ENCODE data around the gene GLIS1.

The GLIS1 gene

GRCh38 chr1:53638360-53639035 is 100.5 kb downstream of the GLIS1 start:
- no peak for DNase-seq (ENCODE audit: low spot score)

- no peak for DNase-seq (ENCODE audit: low spot score)
Measured at GRCh38 chr1:53637511-53638359, 101.2 kb downstream of the GLIS1 start.

DNA sequence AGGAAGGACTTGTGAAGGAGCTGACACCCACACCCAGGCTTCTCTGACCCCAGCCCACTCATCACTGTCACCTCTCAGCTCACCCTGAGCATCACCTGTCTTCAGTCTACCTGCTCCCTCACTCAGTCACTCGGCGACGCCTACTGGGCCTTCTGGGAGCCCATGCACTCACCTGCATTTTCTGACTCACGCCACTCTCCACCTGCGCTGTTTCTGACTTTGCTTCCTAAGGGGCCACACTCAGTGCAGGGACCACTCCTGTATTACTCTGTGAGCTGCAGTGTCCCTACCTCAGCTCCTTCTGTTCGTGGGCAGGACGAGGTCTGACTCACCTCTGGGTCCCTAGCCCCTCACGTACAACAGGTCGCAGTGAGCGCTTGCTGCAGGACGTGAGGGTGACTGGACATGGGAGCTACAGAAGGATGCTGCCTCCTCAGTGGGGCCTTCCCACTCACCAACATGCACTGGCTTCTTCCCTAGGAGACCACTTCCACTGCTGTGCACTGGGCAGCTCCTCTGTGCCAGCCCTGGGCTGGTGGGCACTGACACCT is 102.3 kb downstream of the GLIS1 start:
- no peak for DNase-seq (ENCODE audit: low spot score)

DNA sequence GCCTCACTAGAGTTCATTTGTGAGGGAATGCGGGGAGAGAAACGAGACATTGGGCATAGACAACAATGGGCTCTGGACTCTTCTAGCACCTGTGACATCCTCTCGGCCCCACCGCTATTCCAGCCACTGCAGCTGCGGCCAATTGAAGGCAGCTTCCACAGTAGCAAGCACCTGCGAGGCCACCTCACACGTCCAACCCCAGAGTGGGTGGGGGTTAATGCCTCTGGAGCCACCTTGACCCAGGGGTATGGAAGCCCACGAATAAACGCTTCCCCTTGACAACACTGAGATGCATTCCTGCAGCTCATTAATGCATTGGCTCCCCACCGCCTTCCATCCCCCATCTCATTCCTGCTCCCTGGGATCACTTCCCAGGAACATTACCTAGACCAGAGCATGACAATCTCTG is 104.4 kb downstream of the GLIS1 start:
- DNase-seq (ENCODE audit: low spot score), result no peak

DNA sequence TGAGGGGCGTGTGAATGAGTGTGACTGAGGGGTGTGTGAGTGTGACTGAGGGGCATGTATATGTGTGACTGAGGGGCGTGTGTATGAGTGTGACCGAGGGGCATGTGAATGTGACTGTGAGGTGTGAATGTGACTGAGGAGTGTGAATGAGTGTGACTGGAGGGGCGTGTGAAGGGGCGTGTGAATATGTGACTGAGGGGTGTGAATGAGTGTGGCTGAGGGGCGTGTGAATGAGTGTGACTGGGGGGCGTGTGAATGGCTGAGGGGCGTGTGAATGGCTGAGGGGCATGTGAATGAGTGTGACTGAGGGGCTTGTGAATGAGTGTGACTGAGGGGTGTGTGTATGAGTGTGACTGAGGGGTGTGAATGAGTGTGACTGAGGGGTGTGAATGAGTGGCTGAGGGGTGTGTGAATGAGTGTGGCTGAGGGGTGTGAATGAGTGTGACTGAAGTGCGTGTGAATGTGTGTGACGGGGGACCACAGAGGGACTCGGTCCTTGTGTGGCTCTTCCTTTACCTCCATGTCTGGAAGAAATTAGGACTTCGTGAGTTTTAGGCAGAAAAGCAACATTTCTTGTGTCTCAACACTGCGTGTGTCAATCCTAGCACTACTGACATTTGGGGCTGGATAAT is 105.8 kb downstream of the GLIS1 start:
- DNase-seq (ENCODE audit: low spot score), result no peak

GRCh38 chr1:53631622-53632310 is 107.2 kb downstream of the GLIS1 start:
- no peak for DNase-seq (ENCODE audit: low spot score)

GRCh38 chr1:53629101-53629691 is 109.8 kb downstream of the GLIS1 start:
- DNase-seq (ENCODE audit: low spot score), result no peak

DNA sequence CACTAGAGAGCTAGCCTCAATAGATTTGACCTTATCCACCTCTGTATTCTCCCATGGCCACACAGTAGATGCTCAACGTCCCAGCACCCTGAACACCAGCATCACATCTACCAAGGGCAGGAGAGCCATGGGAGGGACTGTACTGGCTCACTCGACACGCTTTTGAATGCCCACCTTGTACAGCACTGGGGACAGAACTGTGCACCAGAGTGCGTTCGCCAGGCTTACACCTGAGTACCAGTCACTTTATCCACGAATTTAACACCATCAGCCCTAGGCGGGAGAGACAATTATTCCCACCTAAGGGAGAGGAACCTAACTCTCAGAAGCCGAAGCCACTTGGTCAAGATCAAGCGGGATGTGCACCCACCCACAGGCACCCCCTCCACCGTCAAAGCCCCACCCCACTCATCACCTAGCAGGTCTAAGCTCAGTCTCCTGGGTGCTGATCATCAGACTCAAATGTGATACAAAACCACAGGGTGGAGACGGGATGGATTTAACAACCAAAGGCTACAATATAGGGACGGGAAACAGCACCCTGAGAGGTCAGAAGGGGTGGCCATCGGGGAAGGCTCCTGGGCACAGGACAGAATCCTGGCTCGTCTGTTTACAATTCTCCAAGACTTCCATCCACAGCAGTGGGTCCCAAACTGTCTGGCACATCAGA is 110.5 kb downstream of the GLIS1 start:
- no peak for DNase-seq (ENCODE audit: low spot score)

DNA sequence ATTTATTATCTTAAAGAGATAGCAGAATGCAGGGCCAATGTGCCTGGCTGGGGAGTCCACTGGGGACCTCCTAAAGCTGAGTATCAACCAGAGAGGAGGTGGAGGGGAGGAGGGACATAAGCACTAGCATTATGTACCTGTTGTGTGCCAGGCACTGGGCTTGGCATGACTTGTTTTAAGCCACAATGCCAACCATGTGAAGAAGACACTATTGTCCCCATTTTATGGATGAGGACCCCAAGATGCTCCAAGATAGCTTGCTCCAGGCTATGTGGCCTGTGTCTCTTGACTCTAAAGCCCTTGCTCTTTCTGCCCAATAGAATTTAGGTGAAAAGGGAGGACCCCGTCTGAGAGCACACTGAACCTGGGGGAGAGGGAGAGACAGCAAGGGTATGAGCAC is 111.3 kb downstream of the GLIS1 start:
- no peak for DNase-seq (ENCODE audit: low spot score)

DNA sequence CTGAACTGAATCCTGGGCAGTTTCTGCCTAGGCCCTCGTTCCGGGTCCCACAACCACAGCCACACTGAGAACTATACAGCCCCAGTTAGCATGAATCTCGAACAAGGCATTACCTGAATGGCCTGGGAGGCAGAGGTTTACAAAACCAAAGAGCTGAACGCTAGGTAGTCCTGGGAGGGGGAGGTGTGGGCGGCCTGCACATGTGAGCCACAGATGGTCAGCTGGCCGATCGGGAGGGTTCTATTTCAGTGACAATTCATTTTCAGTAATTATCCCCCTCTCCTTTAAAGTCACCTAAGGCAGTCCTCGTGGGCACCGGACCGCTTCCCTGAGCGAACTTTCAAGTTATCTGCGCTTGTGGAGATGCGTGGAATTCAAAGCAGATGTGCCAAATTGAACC is 111.9 kb downstream of the GLIS1 start:
- DNase-seq (ENCODE audit: low spot score), result no peak

- DNase-seq (ENCODE audit: low spot score), result no peak
Measured at GRCh38 chr1:53626616-53627015, 112.3 kb downstream of the GLIS1 start.

DNA sequence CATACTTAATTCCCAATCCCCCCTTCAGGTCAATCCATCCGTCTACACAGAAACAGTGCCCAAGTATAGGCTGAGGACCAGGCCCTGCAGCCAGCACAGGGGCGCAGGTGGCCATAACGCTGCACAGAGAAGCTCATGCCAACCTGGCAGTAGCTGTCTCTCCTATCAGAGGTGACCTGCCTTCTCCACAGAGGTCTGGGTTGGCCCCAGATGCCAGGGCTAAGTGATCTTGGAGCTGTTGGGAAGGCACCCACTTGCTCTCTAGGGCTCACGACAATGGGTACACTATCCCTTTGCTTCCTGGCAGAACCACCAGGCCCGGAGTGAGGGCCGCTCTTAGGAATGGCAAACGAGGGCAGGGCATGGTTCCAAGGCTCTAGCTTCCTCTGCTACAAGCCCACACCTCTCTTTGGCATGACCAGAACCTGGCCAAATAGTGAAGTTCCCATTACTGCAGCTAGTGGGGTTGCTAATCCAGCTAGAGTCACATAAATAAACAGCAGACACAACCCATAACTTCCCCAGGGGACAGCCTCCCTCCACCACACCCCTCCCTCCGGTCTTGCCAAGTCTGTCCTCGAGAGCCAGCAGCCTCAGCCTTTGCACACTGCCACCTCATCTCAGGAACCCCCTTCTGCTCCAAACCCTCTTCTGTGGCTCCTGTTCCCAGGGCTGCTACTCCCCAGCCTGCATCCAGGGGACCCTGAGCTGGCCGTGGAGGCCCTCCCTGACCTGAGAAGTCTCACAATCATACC is 113.0 kb downstream of the GLIS1 start:
- no peak for DNase-seq (ENCODE audit: low spot score)

DNA sequence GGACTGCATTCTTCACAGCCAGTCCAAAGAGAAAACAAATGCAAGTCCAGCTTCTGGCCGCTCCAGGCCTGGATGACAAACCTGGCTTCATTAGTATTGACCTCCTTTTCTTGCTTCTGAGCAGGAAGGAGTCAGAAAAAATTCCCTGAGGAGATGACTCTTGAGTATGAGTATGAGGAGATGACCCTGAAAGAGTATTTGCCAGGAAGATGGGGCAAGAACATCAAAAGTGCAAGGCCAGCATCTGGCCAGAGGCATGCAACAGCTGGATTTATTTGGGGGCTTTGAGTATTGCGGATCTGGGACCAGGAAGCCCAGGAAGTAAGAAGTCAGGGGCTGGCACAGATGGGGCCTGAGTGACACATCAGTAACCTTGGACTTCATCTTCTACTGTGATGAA is 113.9 kb downstream of the GLIS1 start:
- no peak for DNase-seq (ENCODE audit: low spot score)

DNA sequence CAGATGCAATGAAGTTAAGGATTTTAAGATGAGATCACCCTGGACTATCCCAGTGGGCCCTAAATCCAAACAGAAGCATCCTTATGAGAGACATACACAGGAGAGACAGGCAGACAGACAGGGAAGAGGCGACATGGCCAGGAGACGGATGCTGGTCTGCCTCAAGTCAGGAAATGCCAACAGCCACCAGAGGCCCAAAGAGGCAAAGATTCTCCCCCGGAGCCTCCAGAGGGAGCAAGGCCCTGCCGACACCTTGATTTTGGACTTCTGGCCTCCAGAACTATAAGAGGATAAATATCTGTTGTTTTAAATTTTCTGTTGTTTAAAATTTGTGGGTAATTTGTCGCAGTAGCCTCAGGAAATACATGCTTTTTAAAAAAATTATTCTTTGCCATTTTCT is 116.4 kb downstream of the GLIS1 start:
- no peak for DNase-seq (ENCODE audit: low spot score)

DNA sequence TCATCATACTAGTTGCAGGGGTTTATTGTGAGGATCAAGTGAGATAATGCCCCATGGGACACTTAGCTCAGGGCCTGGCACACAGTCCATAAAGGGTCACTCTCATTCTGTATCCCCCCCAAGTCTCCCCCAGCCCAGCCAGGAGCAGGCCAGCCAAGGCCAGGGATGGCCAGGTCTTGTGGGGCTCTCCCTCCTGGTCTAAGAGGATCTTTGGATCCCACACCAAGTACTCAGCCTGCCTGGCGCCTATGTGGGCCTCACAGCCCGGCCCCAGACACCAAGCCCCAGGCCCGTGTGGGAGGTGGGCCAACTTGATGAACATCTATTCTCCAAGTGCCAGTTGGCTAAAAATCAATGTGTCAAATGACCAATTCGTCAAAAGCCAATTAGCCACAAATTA is 117.8 kb downstream of the GLIS1 start:
- DNase-seq (ENCODE audit: low spot score), result no peak

DNA sequence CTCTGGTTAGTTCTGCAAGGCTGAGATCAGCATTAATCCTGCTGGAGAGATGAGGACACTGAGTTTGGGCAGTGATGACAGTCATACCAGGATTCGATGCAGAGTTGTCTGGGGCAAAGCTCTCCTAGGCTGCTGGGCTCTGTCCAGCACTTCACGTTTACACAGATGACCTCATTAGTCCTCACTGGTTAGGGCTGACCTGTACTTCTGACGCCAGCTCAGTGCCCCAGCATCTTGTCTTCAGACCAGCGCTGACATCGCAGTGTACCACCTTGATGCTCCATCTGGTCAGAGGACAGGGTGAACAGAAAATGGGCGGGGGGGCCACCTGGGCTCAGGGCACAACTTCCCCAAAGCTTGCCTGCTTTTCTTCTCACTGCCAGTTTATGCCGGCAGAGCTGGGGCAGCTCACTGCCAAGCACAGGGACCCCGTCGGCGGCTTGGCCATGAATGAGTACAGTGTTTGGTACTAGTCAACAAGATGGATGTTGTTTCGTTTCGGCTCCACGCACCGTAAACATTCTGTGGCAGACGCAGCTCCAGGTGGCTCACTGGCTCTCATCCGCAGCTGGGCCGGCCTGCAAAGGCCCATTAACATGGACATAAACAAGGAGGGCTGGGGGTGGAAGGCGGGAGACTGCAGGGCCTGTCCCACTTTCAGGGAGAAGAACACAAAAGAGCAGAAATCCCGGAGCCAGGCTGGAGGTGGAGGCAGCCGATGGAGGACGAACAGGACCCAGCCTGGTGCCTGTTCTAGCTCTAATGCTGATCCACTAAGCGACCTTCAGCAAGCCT is 118.7 kb downstream of the GLIS1 start:
- peak; percentile 51 for DNase-seq (ENCODE audit: low spot score)

GRCh38 chr1:53619367-53620060 is 119.5 kb downstream of the GLIS1 start:
- DNase-seq (ENCODE audit: low spot score), result no peak

DNA sequence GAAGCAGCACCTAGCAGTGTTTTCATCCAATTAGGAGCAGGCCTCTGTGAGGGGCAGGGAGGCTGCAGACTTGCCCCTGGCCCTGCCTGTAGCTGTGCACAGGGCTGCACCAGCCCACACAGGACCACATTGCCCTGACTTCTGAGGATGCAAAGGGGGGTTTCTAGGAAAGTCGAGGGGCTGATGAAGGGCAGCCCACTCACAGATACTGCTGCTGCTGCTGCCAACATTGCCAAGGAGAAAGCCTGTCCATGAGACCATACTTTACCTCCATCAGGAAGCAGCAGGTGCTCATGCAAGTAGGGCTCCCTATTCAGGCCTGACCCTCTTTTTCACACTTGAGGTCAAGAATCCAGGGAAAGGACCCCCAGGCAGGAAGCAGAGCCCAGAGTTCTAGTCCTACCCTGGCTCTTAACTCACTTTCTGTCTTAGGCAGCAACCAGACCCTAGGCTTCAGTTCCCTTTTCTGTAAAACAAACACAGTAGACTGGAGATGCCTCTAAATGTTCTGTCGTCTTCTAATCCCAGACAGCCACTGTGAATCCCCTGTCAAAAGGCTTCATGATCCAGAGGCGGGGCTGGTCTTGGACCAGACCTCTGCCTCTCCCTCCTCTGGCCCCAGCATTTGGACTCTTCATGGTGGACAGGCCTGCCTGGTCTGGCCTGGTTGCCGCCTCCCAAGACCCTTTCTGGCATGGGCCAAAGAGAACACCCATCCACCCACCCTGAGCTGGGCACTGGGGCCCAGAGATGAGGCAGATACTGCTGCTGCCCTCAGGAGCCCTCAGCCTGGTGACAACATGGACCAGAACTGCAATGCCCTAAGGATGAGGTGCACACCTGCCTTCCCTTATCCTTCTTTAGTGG is 120.2 kb downstream of the GLIS1 start:
- no peak for DNase-seq (ENCODE audit: low spot score)
